H1 (cell line): ENCODE data around the gene TXNDC8.

Experiments
- CHD2 ChIP-seq: IDR thresholded peaks from 2 replicates; pipeline ENCODE4 v1.6.1; 2012; ENCODE audit warnings: low read length, improper control_type of control experiment
- CTCF ChIP-seq, 3 experiments: IDR thresholded peaks; 1 replicate in 2 of 3; 2 replicates in 1 of 3; pipeline versions ENCODE4 v1.5.1 to v1.6.1; 2011; ENCODE audit warnings: low read length in 3 of 3, mild to moderate bottlenecking in 3 of 3, inconsistent platforms in 2 of 3, low read depth in 1 of 3, moderate library complexity in 1 of 3; ENCODE audit not compliant: insufficient read depth in 1 of 3; ENCODE audit errors: control extremely low read depth in 1 of 3
- E2F6 ChIP-seq: IDR thresholded peaks from 2 replicates; pipeline ENCODE4 v1.6.1; 2012; ENCODE audit warnings: inconsistent platforms
- EP300 ChIP-seq, 2 experiments: IDR thresholded peaks; 1 replicate in 1 of 2; 2 replicates in 1 of 2; pipeline ENCODE4 v1.6.1; 2011 to 2012; ENCODE audit warnings: low read depth in 2 of 2, low read length in 2 of 2, mild to moderate bottlenecking in 2 of 2, borderline replicate concordance in 1 of 2, inconsistent platforms in 1 of 2, moderate library complexity in 1 of 2
- HDAC6 ChIP-seq: IDR thresholded peaks from one replicate; pipeline ENCODE4 v1.7.1; 2012; ENCODE audit warnings: low read depth, mild to moderate bottlenecking, inconsistent platforms, low read length, moderate library complexity
- JUN ChIP-seq: IDR thresholded peaks from 2 replicates; pipeline ENCODE4 v1.6.1; 2011; ENCODE audit warnings: low read depth, mild to moderate bottlenecking, improper control_type of control experiment, low read length
- POLR2A ChIP-seq, 2 experiments: IDR thresholded peaks; 1 replicate in 1 of 2; 2 replicates in 1 of 2; pipeline ENCODE4 v1.6.1; 2011; ENCODE audit warnings: low read depth in 2 of 2, low read length in 2 of 2, mild to moderate bottlenecking in 2 of 2; ENCODE audit errors: control extremely low read depth in 1 of 2
- POLR2AphosphoS5 ChIP-seq: IDR thresholded peaks from 2 replicates; pipeline ENCODE4 v1.6.1; 2011; ENCODE audit warnings: low read depth, low read length
- SIRT6 ChIP-seq: IDR thresholded peaks from one replicate; pipeline ENCODE4 v1.7.1; 2012; ENCODE audit warnings: low read length, inconsistent platforms
- SP1 ChIP-seq: IDR thresholded peaks from 2 replicates; pipeline ENCODE4 v1.6.1; 2011; ENCODE audit warnings: low read depth, low read length
- TAF1 ChIP-seq: IDR thresholded peaks from 2 replicates; pipeline ENCODE4 v1.6.1; 2011; ENCODE audit warnings: mild to moderate bottlenecking, low read depth, low read length
- TBP ChIP-seq: IDR thresholded peaks from 2 replicates; pipeline ENCODE4 v1.6.1; 2011; ENCODE audit warnings: low read depth, low read length, improper control_type of control experiment

GRCh38 chr9:110317911-110318310, 19.8 kb downstream of the TXNDC8 start:
- TF ChIP-seq SP1 (no peak), JUN (no peak), POLR2A (IDR thresholded peaks at IDR 0.05; ENCODE audit: control extremely low read depth in 1 of 2, low read depth in 2 of 2, low read length in 2 of 2) (no peak), E2F6 (no peak), SIRT6 (no peak), POLR2AphosphoS5 (no peak), EP300 (IDR thresholded peaks at IDR 0.05; ENCODE audit: borderline replicate concordance in 1 of 2, low read depth in 2 of 2, low read length in 2 of 2) (no peak), CTCF (IDR thresholded peaks at IDR 0.05; ENCODE audit: control extremely low read depth in 1 of 3, insufficient read depth in 1 of 3, low read depth in 1 of 3, low read length in 3 of 3) (no peak), TAF1 (no peak), HDAC6 (no peak), CHD2 (no peak), TBP (no peak)
